Medulla oblongata (tissue), 1 donor: ENCODE data around the gene CNOT1.

Experiments
- DNase-seq: peaks from one replicate; pipeline ENCODE4 v3.0.0-alpha.2; 2015; ENCODE audit errors: extremely low spot score

CNOT1 gene

GRCh38 chr16:58487566-58488351 is 141.9 kb downstream of the CNOT1 start:
- DNase-seq: peak; percentile 85

- no peak for DNase-seq
These were observed 144.3 kb downstream of the CNOT1 start for GRCh38 chr16:58485184-58485887.

- DNase-seq: no peak
These were observed 147.7 kb downstream of the CNOT1 start for GRCh38 chr16:58481931-58482330.

- DNase-seq: no peak
These were observed 148.3 kb downstream of the CNOT1 start for GRCh38 chr16:58481226-58481869.

- no peak for DNase-seq
These were observed 151.2 kb downstream of the CNOT1 start for GRCh38 chr16:58478427-58478826.

- no peak for DNase-seq
These were observed 152.8 kb downstream of the CNOT1 start for GRCh38 chr16:58476791-58477190.

GRCh38 chr16:58475091-58475619 is 154.5 kb downstream of the CNOT1 start:
- no peak for DNase-seq

- no peak for DNase-seq
These were observed 155.3 kb downstream of the CNOT1 start for GRCh38 chr16:58474296-58474695.

- no peak for DNase-seq
These were observed 156.8 kb downstream of the CNOT1 start for GRCh38 chr16:58472827-58473226.

GRCh38 chr16:58472266-58472665 is 157.4 kb downstream of the CNOT1 start:
- DNase-seq: no peak

- no peak for DNase-seq
These were observed 158.2 kb downstream of the CNOT1 start for GRCh38 chr16:58471209-58471975.
